Retinal pigment epithelial cell (primary cell): Measurements from ENCODE around the gene NOL6.

Experiments used
- DNase-seq: peaks from one replicate; pipeline ENCODE4 v3.0.0-alpha.2; 2010; ENCODE audit warnings: low read depth
- H3K4me3 ChIP-seq: 2 replicates; pipeline ENCODE4 v1.5.1; 2011; ENCODE audit warnings: mild to moderate bottlenecking, low read length, control low read depth, moderate library complexity
- TF ChIP-seq, protein P1 (sequence below): conservative IDR thresholded peaks from 2 replicates; pipeline ENCODE4 v1.5.1; 2011; ENCODE audit warnings: low read depth, low read length, control low read depth, inconsistent platforms

NOL6 gene

DNA sequence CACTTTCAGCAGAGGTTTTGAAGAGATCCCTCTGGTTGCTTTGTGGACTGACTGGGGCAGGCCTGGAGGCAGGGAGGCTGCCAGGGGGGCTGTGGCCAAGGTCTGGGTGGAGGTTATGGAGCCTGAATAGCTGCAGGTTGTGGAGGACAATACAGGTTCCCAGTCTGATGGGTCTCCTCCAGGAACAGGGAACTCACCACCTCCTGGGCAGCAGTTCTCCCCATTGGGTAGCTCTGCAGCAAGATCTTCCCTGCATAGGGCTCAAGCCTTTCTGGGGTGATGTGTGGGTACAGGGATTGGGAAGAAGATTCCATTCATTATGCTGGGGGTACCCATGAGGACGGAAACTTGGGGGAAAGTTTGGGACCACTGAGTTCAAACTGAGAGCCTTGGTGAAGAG lies 33.1 kb downstream of the NOL6 start:
- no peak for DNase-seq
- TF ChIP-seq, protein P1, sequence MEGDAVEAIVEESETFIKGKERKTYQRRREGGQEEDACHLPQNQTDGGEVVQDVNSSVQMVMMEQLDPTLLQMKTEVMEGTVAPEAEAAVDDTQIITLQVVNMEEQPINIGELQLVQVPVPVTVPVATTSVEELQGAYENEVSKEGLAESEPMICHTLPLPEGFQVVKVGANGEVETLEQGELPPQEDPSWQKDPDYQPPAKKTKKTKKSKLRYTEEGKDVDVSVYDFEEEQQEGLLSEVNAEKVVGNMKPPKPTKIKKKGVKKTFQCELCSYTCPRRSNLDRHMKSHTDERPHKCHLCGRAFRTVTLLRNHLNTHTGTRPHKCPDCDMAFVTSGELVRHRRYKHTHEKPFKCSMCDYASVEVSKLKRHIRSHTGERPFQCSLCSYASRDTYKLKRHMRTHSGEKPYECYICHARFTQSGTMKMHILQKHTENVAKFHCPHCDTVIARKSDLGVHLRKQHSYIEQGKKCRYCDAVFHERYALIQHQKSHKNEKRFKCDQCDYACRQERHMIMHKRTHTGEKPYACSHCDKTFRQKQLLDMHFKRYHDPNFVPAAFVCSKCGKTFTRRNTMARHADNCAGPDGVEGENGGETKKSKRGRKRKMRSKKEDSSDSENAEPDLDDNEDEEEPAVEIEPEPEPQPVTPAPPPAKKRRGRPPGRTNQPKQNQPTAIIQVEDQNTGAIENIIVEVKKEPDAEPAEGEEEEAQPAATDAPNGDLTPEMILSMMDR, result no peak
- no peak overlapping the region for H3K4me3 ChIP-seq

DNA sequence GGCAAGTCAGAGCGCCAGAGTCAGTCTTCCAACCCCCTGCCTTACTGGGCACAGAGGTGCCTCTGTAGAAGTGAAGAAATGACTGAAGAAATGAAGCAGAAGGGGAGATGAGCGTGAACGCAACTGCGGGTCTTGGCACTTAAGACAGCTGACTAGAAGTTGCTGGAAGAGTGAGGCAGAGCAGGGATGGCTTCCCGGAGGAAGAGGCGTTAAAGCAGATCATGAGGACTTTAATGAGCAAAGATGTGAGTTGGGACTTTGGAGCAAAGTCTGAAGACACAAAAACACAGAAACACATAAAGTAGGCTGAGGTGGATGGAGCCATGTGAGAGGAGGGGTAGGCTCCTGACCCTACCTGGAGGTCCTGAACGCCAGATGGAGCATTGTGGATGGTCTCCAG lies 33.5 kb downstream of the NOL6 start:
- TF ChIP-seq, protein P1, result no peak
- DNase-seq, result no peak

DNA sequence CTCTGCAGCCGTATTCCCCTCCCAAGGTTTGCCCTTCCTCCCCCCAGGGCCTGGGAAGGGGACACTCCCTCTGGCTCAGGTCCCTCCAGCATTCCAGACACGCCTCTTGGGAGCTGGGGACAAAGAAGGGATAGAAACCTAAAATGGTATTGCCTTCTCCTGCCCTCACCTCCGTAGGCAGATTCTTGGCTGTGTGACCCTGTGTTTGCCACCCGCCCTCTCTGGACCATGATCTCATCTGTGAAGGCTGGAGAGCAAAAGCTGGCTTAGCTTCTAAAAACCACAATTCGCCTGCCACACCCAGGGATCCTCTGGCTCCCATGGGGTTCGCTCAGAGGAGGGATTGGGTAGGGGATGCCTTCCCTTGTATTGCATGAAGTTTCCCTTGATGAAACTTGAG lies 34.0 kb downstream of the NOL6 start:
- DNase-seq, result no peak
- TF ChIP-seq, protein P1, result no peak
- no peak overlapping the region for H3K4me3 ChIP-seq

More for the DNA sequence above, 33.5 kb downstream of the NOL6 start:
- H3K4me3 ChIP-seq, result no peak overlapping the region

DNA sequence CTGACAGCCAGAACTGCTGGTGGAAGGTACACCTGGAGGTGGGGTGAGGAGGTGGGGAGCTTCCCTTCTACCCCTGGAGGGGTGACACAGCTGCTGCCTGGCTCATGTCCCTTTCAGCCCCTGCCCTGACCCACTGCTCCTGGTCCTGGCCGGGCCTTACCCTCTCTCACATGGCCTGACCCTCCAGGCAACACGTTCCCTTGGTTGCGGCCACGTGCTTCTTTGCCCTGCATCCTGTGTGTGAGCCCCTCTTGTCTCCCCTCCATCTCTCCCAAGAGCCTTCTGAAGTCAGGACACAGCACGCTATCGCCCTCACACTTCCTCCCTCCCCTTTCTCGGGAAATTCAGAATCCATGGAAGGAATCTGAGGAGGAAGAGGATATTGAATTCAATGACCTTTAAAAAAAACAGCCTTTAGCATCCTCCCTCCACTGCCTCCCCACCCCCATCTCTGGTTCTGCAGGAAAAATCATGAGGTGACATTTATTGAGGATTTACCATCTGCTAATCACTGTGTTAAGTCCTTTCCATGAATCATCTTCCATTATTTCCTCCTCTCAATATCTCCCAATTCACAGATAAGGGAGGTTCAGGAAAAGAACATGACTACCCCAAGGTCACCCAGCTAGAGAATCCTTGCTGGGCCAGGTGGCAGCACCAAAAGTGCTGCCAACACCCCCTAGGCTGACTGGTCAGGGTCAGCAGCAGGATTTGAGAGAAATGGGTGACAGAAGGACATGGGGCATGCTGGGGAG lies 34.6 kb downstream of the NOL6 start:
- TF ChIP-seq, protein P1, result no peak
- H3K4me3 ChIP-seq, result no peak overlapping the region
- DNase-seq, result no peak

DNA sequence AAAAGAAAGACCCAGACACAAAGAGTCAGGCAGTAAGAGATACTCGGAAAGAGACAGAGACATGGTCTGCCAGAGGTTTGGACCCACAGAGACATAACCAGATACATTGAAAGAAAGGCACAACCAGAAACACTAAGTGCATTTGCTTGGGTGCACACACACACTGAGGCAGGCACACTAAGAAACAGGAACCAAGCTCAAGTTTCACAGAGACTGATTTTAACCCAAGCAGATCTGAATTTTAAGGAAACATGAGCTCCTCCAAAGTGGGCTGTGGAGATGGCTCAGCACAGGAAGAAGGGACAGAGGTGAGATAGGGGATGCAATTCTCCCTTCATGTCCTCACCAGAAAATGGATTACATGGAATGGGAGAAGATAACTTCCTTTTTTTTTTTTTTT lies 35.8 kb downstream of the NOL6 start:
- no peak for DNase-seq
- TF ChIP-seq, protein P1, result no peak
- H3K4me3 ChIP-seq, result no peak overlapping the region

DNA sequence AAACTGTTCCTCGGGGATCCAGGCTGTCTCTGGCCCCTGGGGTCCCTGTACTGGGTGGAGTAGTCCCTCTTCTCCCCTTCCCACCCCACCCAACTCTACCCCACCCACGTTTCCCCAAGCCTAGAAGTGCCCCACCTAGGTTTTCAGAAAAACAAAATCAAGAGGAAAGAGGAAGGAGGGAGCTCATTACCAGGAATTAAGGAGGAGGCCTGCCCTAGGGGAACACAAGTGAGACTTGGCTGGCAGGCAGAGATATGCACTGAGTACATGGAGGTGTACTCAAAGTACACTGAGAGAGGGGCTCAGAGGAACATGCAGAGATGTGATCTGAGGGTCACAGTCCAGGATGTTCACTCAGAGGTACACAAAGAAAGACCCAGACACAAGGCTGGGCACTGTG lies 36.5 kb downstream of the NOL6 start:
- DNase-seq, result no peak
- no peak overlapping the region for H3K4me3 ChIP-seq
- TF ChIP-seq, protein P1, result no peak

DNA sequence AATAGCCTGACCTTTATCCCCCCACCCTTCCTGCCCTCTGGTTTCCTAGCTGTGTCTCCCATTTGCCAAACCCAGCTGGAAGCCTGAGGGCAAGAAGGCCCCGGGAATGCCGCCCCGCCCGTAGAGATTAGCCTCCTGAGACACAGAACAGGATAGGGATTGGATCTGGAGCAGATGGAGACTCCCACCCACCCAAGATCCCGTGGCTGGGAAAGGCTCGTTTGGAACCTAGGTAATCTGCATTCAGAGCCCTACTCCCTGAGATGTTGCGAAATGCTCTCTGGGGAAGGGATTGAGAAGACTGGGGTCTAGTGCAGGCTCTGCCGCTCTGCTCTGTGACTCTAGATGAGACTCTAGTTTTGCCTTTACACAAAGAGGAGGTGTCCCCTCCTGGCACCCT lies 37.3 kb downstream of the NOL6 start:
- TF ChIP-seq, protein P1, result no peak
- no peak for DNase-seq
- no peak overlapping the region for H3K4me3 ChIP-seq
